Fibroblast of skin of left biceps (primary cell): ENCODE measurements around the gene LANCL3.
"Not testable (repeated sequence)": the region's sequence is repeated elsewhere in the genome, so short reads cannot be mapped to it uniquely, and the experiment has no call there.

Experiments used
- DNase-seq, 2 experiments: peaks; one replicate each; pipeline ENCODE4 v3.0.0-alpha.2; 2013; ENCODE audit warnings: low read depth in 2 of 2

LANCL3 gene

GRCh38 chrX:37613933-37614332 lies 42.5 kb downstream of the LANCL3 start:
- DNase-seq = no peak

- DNase-seq = no peak
These were observed 56.1 kb downstream of the LANCL3 start for GRCh38 chrX:37627602-37628001.

- DNase-seq = no peak
These were observed 66.6 kb downstream of the LANCL3 start for GRCh38 chrX:37638047-37638446.

- no peak for DNase-seq
These were observed 68.7 kb downstream of the LANCL3 start for GRCh38 chrX:37640142-37640541.

GRCh38 chrX:37641859-37642258 lies 70.4 kb downstream of the LANCL3 start:
- no peak for DNase-seq

GRCh38 chrX:37644381-37645305 lies 73.2 kb downstream of the LANCL3 start:
- DNase-seq = no peak

GRCh38 chrX:37646254-37646653 lies 74.8 kb downstream of the LANCL3 start:
- DNase-seq = no peak

GRCh38 chrX:37650879-37651278 lies 79.4 kb downstream of the LANCL3 start:
- DNase-seq = not testable (repeated sequence)

GRCh38 chrX:37651921-37652452 lies 80.5 kb downstream of the LANCL3 start:
- no peak for DNase-seq

- no peak for DNase-seq
These were observed 81.2 kb downstream of the LANCL3 start for GRCh38 chrX:37652589-37653231.

GRCh38 chrX:37653397-37654085 lies 82.1 kb downstream of the LANCL3 start:
- DNase-seq = no peak

GRCh38 chrX:37658343-37659030 lies 87.0 kb downstream of the LANCL3 start:
- DNase-seq = no peak

- no peak for DNase-seq
These were observed 87.6 kb downstream of the LANCL3 start for GRCh38 chrX:37659047-37659446.

GRCh38 chrX:37662181-37662580 lies 90.7 kb downstream of the LANCL3 start:
- no peak for DNase-seq

GRCh38 chrX:37666516-37666915 lies 95.1 kb downstream of the LANCL3 start:
- DNase-seq = no peak

GRCh38 chrX:37667141-37667540 lies 95.7 kb downstream of the LANCL3 start:
- DNase-seq = no peak

GRCh38 chrX:37672563-37672962 lies 101.1 kb downstream of the LANCL3 start:
- no peak for DNase-seq

- DNase-seq = no peak
These were observed 105.3 kb downstream of the LANCL3 start for GRCh38 chrX:37676811-37677210.

- no peak for DNase-seq
These were observed 105.8 kb downstream of the LANCL3 start for GRCh38 chrX:37677243-37677642.

- no peak for DNase-seq
These were observed 106.3 kb downstream of the LANCL3 start for GRCh38 chrX:37677765-37678164.

- no peak for DNase-seq
These were observed 107.1 kb downstream of the LANCL3 start for GRCh38 chrX:37678574-37678973.

- DNase-seq = no peak
These were observed 107.8 kb downstream of the LANCL3 start for GRCh38 chrX:37679230-37679629.
